ENCODE data around the gene CFAP97D1. TPM values are rescaled to one million over a fixed set of nuclear protein-coding genes. Genes with fewer than 3 reads are reported as not detected.

CFAP97D1 gene
- total and polyA plus RNA-seq, 2 donors (not counting 1 experiment from before 2014, with no cell fraction given): 0.01 TPM; not detected in 1

- no peak overlapping the region for H3K4me3 ChIP-seq (ENCODE audit: control extremely low read depth in 1 of 5, extremely low read depth in 1 of 5, insufficient read depth in 1 of 5, low read depth in 2 of 5, low read length in 4 of 5)
- Mint-ChIP-seq H3K9me3 (ENCODE audit: insufficient read depth) (peaks cover 2% of the 10 kb centered on the region), H3K27me3 (peaks cover 39% of the 10 kb centered on the region), H3K4me1 (peaks cover 6% of the 10 kb centered on the region), H3K4me3 (no peak overlapping the region), H3K27ac (no peak overlapping the region)
- no peak overlapping the region for H3K27ac ChIP-seq (ENCODE audit: low read length in 2 of 2)
- no peak overlapping the region for H2AFZ ChIP-seq (ENCODE audit: insufficient read depth, low read depth, low read length, poor library complexity, severe bottlenecking)
- CTCF ChIA-PET: interaction anchor here (1.5 to 1.6 kb wide), 2 partner anchors 22 to 29 kb away, joined by 3 to 13 read pairs; no protein-coding TSS in a partner anchor
- H3K36me3 ChIP-seq (replicated peaks in 1 of 2; ENCODE audit: control extremely low read depth in 1 of 2, control insufficient read depth in 1 of 2, extremely low read depth in 1 of 2, insufficient read depth in 2 of 2, low read length in 1 of 2): no peaks in the 10 kb centered on the region
- no CpG with 5 or more reads among the region's 5 CpGs for WGBS (ENCODE audit: insufficient coverage)
- DNase-seq (no peak), ATAC-seq (ENCODE audit: low read depth) (no peak)
- no peak overlapping the region for H3K4me2 ChIP-seq (replicated peaks; ENCODE audit: low read depth, low read length, poor library complexity, severe bottlenecking)
- no peaks in the 10 kb centered on the region for H3K9me3 ChIP-seq (ENCODE audit: control extremely low read depth in 1 of 3, control insufficient read depth in 2 of 3, insufficient read depth in 1 of 3, low read length in 2 of 3)
- TF ChIP-seq CTCF (IDR thresholded peaks at IDR 0.05) (no peak), EZH2 (IDR thresholded peaks at IDR 0.05; ENCODE audit: borderline replicate concordance, insufficient read depth, low read depth, low read length, poor library complexity, severe bottlenecking) (no peak)
- intact Hi-C loops (cut with micrococcal nuclease): no loop called here
- no peaks in the 10 kb centered on the region for H3K4me1 ChIP-seq (ENCODE audit: control insufficient read depth in 2 of 2, insufficient read depth in 2 of 2, low read length in 2 of 2)
- POLR2A ChIA-PET: interaction anchor here (0.6 kb wide), 1 partner anchor 832 kb away, joined by 10 read pairs; no protein-coding TSS in a partner anchor
- no peaks in the 10 kb centered on the region for H4K20me1 ChIP-seq (ENCODE audit: control insufficient read depth, insufficient read depth, low read length, poor library complexity, severe bottlenecking)
- no peak overlapping the region for H3K9ac ChIP-seq (ENCODE audit: low read length)
- no peaks in the 10 kb centered on the region for H3K79me2 ChIP-seq (ENCODE audit: control insufficient read depth, insufficient read depth, low read length)
- H3K27me3 ChIP-seq (replicated peaks in 1 of 4; ENCODE audit: control extremely low read depth in 1 of 4, control insufficient read depth in 3 of 4, insufficient read depth in 4 of 4, low read length in 3 of 4): peaks cover 0 to 16% (median 3%) of the 10 kb centered on the region in 4 experiments
These were observed 8.3 kb downstream of the CFAP97D1 start for GRCh38 chr17:43788540-43788939.

DNA sequence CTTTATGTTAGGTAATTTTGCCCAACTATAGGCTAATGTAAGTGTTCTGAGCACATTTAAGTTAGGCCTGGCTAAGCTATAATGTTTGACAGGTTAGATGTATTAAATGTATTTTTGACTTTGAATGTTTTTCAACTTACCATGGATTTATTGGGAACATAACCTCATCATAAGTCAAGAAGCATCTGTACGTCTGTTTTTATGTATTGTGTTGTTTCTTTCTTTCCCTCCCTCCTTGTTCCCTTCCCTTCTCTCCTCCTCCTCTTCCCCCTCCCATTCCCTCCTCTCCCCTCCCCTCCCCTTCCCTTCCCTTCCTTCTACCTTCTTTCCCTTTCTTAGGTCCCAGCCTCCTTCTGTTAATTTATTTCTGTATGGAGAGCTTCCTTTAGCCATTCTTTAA, 9.2 kb downstream of the CFAP97D1 start:
- no peaks in the 10 kb centered on the region for H4K20me1 ChIP-seq (ENCODE audit: control insufficient read depth, insufficient read depth, low read length, poor library complexity, severe bottlenecking)
- no peak overlapping the region for H3K27ac Mint-ChIP-seq
- no peak for TF ChIP-seq CTCF (IDR thresholded peaks at IDR 0.05)
- TF ChIP-seq EZH2 (IDR thresholded peaks at IDR 0.05; ENCODE audit: borderline replicate concordance, insufficient read depth, low read depth, low read length, poor library complexity, severe bottlenecking): no peak
- H3K4me3 ChIP-seq (ENCODE audit: control extremely low read depth in 1 of 5, extremely low read depth in 1 of 5, insufficient read depth in 1 of 5, low read depth in 2 of 5, low read length in 4 of 5): no peak overlapping the region
- H3K4me1 ChIP-seq (ENCODE audit: control insufficient read depth in 2 of 2, insufficient read depth in 2 of 2, low read length in 2 of 2): no peaks in the 10 kb centered on the region
- peaks cover 34% of the 10 kb centered on the region for H3K27me3 Mint-ChIP-seq
- ChIA-PET CTCF (no interaction called here), POLR2A (no interaction called here)
- H3K9me3 Mint-ChIP-seq (ENCODE audit: insufficient read depth): peaks cover 2% of the 10 kb centered on the region
- no peak for DNase-seq
- H3K4me3 Mint-ChIP-seq: no peak overlapping the region
- no peak overlapping the region for H3K9ac ChIP-seq (ENCODE audit: low read length)
- no peaks in the 10 kb centered on the region for H3K36me3 ChIP-seq (replicated peaks in 1 of 2; ENCODE audit: control extremely low read depth in 1 of 2, control insufficient read depth in 1 of 2, extremely low read depth in 1 of 2, insufficient read depth in 2 of 2, low read length in 1 of 2)
- H3K9me3 ChIP-seq (ENCODE audit: control extremely low read depth in 1 of 3, control insufficient read depth in 2 of 3, insufficient read depth in 1 of 3, low read length in 2 of 3): no peaks in the 10 kb centered on the region
- no peak overlapping the region for H3K27ac ChIP-seq (ENCODE audit: low read length in 2 of 2)
- no CpG with 5 or more reads among the region's 1 CpG for WGBS (ENCODE audit: insufficient coverage)
- peaks cover 0 to 9% (median 0%) of the 10 kb centered on the region in 4 experiments for H3K27me3 ChIP-seq (replicated peaks in 1 of 4; ENCODE audit: control extremely low read depth in 1 of 4, control insufficient read depth in 3 of 4, insufficient read depth in 4 of 4, low read length in 3 of 4)
- intact Hi-C loops (cut with micrococcal nuclease): no loop called here
- H3K79me2 ChIP-seq (ENCODE audit: control insufficient read depth, insufficient read depth, low read length): no peaks in the 10 kb centered on the region
- H2AFZ ChIP-seq (ENCODE audit: insufficient read depth, low read depth, low read length, poor library complexity, severe bottlenecking): no peak overlapping the region
- ATAC-seq (ENCODE audit: low read depth): no peak
- H3K4me2 ChIP-seq (replicated peaks; ENCODE audit: low read depth, low read length, poor library complexity, severe bottlenecking): no peak overlapping the region
- peaks cover 6% of the 10 kb centered on the region for H3K4me1 Mint-ChIP-seq

Data from B cell (primary cell).